Testis (tissue), 2 donors: ENCODE measurements around the gene TESK1.

Source experiments
- CTCF ChIP-seq, 3 experiments: fragments of 450-650 bp in 2 of 3; fragments of 200-600 bp in 1 of 3; sonication (generic) in 1 of 3; IDR thresholded peaks; one replicate each; pipeline ENCODE4 v1.5.1; 2016 to 2019; ENCODE audit warnings: antibody characterized with exemption in 3 of 3, mild to moderate bottlenecking in 2 of 3, moderate library complexity in 1 of 3
- POLR2A ChIP-seq: fragments of 450-650 bp; IDR thresholded peaks from one replicate; pipeline ENCODE4 v1.6.1; 2017; ENCODE audit warnings: antibody characterized with exemption, mild to moderate bottlenecking, moderate library complexity

GRCh38 chr9:35658137-35658967, 53.3 kb downstream of the TESK1 start, which contains the start of gene CCDC107:
- TF ChIP-seq CTCF (IDR thresholded peaks at IDR 0.05) (peak; percentile 30 to 67 (median 54)), POLR2A (peak; percentile 86)
